Left cardiac atrium (tissue), 4 donors: Measurements from ENCODE around the gene S100G. TPM values are rescaled to one million over a fixed set of nuclear protein-coding genes. Genes with fewer than 3 reads are reported as not detected.
"Not testable (repeated sequence)": the region's sequence is repeated elsewhere in the genome, so short reads cannot be mapped to it uniquely, and the experiment has no call there.

Experiments used
- ATAC-seq, 2 donors: fragments of 200-7000 bp; cut with Tn5 transposase; one replicate each; pipeline ENCODE4 v1.9.1; 2020; ENCODE audit warnings: mild to moderate bottlenecking in 2 of 2, moderate library complexity in 2 of 2
- DNase-seq: peaks from one replicate; pipeline ENCODE4 v3.0.0-alpha.2; 2020
- intact Hi-C, 2 donors: fragments of 100-400 bp; cut with DNase I; formaldehyde crosslinking; loops; one replicate each; pipeline versions ENCODE4 v1.14.1 to v1.15.1; 2022 to 2023
- long read RNA-seq: library from polyadenylated mRNA; unstranded; transcript quantifications from one replicate; pipeline ENCODE4 v2.0.0, GENCODE V29; 2021
- total RNA-seq, 2 donors: library from RNA; stranded (reverse); fragmentation: NEBNext Ultra II Directional; extraction: Animal tissue kit (Norgen Biotek cat#: 25700); gene quantifications; one replicate each; pipeline ENCODE4 v1.2.1, GENCODE V29; 2021
- donor health status: DM: no; HTN: yes; CAD: no.
- donor health status: DM: no; HTN: yes; CAD: no; lungs with severe emphysema.
- donor health status: DM: yes; HTN: yes; CAD: no.
- donor health status: Dilated cardiomyopathy.

Gene S100G
- total RNA-seq: not detected
- long read RNA-seq: 0 reads

GRCh38 chrX:16649858-16650257, at the start of gene S100G:
TSS of gene S100G (plus strand) at chrX:16650158. CDS start at chrX:16651007, 849 bp downstream.
- intact Hi-C loops: no loop called here
- no peak for DNase-seq
- no peak for ATAC-seq

DNA sequence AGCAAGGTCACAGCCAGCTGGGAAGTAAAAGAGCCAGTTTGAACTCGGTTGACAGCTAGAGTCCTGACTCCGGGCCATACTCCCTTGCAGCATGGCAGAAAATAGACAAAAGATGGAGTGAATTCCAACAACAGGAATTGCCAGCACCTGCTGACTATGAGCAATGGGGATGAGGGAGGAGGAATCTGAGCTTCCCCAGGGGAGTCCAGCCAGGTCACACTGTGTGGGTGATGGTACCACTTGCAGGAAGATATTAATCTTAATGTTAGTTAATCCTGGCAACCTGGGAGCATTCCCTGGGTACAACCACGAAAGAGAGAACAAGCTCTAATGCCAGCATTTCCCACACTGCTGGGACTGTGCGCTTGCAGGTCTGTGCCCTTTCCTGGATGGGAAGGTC, 48.1 kb upstream of the S100G start:
- ATAC-seq (no peak), DNase-seq (no peak)
- intact Hi-C loops: no loop called here

GRCh38 chrX:16603235-16603634, 46.7 kb upstream of the S100G start:
- intact Hi-C loops, DNase-seq, ATAC-seq: not testable (repeated sequence)

GRCh38 chrX:16603822-16604221, 46.1 kb upstream of the S100G start:
- DNase-seq (no peak), ATAC-seq (no peak)
- intact Hi-C loops: no loop called here

GRCh38 chrX:16604337-16604736, 45.6 kb upstream of the S100G start:
- ATAC-seq: no peak
- intact Hi-C loops: no loop called here
- DNase-seq: no peak

DNA sequence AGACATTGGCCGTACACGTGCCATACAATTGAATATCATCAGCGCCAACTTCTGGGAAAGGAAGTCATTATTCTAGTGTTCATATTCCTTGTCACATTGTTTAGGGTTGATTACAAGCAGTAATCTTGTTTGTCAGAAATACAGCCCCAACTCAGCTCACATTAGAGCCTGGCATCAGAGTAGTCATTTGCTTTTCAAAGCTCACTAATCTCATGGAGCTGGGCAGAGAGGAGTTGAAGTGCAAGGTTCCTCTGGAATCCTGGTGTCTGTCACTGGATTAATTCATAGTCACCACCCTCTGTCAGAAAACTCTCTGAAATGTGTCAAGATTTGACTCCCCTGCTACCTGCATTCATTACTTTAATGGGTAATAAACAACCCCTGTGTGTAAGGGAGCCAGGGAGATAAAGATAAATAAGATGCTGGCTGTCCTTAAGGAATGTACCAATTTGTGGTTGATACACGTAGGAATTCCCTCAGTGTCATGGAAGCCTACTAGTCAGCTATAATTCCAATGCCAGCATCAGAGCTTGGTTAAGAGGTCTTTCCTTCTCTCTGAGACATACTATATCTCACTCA, 43.7 kb upstream of the S100G start:
- intact Hi-C loops: no loop called here
- ATAC-seq: peak; percentile 31 to 69
- DNase-seq: no peak

DNA sequence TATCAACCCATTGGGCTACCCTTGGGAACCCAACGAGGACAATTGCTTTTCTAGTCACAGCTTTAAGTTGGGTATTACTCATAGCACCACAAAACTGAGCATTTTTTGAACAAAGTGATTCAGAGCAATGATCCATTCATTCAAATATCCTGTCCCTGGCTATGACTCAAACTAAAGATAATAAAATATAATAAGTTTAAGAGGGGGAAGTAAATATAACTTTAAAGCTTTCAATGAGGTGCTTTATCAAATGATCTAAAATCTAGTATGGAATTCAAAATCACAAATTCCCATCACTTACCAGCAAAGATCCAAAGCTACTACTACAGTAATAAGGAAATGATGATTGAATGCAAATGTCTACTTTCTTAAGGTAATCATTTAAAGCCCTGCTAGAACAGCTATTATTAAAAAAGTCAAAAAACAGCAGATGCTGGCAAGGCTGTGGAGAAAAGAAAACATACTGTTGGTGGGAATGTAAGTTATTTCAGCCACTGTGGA, 39.8 kb upstream of the S100G start:
- intact Hi-C loops: no loop called here
- no peak for ATAC-seq
- no peak for DNase-seq

GRCh38 chrX:16610654-16611053, 39.3 kb upstream of the S100G start:
- not testable (repeated sequence) for ATAC-seq

DNA sequence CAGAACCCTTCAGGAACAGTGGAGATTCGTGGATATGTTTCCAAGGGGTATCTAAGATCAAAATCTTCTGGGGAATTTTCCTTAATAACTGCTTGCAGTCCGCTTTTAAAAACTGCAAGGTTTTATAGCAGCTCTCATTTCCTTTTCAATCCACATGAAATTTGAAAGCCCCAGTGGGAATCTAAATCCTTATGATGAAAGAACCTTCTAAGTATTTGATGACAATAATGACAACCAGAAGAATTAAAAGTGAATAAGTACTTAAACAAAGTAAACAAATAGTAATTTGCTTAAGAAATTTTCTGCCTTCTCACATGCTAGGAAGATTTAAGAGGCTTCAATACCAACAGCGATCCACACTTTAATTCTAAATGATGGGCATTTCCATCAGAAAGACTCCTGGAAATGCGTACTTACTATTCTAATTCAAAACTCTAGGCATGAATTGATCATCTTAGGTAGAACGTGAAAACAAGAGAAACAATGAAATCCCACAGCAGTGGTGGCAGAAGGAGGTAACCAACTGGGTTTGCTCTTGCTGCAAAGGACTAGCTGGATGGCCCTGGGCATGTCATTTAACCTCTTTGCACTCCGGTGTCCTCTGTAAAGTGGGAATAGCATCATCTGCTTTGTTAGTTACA, 37.6 kb upstream of the S100G start:
- DNase-seq (no peak), ATAC-seq (no peak)
- intact Hi-C loops: no loop called here

More at GRCh38 chrX:16610654-16611053, 39.3 kb upstream of the S100G start:
- intact Hi-C loops, DNase-seq: not testable (repeated sequence)

- intact Hi-C loops: no loop called here
- ATAC-seq (no peak), DNase-seq (no peak)
Observed at GRCh38 chrX:16617382-16617781, 32.6 kb upstream of the S100G start.

GRCh38 chrX:16618422-16618821, 31.5 kb upstream of the S100G start:
- intact Hi-C loops: no loop called here
- DNase-seq: no peak

DNA sequence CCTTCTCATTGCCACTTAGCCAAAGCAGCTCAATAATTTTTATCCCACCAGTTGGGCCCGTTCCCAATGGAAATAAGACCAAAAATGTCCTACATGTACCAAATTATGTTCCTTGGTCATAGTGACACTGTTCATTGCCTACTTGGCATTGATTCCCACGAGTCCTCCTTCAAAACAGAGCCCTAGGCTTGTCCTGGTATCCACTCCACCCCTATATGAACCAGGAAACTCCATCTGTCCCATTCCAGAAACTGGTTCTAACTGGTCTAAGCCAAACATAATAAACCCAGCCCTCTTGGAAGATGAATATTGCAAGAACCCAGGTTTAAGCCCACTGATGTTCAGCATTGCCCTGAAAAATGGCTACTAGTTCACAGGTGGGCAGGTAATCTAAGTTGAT, 30.9 kb upstream of the S100G start:
- intact Hi-C loops: no loop called here
- ATAC-seq (no peak), DNase-seq (no peak)

More at GRCh38 chrX:16618422-16618821, 31.5 kb upstream of the S100G start:
- ATAC-seq: no peak

DNA sequence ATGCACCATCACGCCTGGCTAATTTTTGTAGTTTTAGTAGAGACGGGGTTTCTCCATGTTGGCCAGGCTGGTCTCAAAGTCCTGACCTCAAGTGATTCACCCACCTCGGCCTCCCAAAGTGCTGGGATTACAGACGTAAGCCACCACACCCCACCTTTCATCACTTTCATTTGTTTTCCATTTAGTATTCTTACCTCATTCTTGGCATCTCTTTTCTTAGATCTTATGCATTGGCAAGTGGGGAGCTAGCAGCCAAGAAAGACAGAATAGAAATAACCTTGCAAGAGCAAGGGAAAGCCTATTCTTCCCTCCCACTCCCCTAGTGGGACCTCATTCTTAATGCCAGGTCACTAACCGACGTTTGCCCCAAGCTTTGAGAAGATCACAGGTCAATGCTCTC, 21.4 kb upstream of the S100G start:
- DNase-seq, intact Hi-C loops: not testable (repeated sequence)
- ATAC-seq: peak in 1 of 2 donors; percentile 72

DNA sequence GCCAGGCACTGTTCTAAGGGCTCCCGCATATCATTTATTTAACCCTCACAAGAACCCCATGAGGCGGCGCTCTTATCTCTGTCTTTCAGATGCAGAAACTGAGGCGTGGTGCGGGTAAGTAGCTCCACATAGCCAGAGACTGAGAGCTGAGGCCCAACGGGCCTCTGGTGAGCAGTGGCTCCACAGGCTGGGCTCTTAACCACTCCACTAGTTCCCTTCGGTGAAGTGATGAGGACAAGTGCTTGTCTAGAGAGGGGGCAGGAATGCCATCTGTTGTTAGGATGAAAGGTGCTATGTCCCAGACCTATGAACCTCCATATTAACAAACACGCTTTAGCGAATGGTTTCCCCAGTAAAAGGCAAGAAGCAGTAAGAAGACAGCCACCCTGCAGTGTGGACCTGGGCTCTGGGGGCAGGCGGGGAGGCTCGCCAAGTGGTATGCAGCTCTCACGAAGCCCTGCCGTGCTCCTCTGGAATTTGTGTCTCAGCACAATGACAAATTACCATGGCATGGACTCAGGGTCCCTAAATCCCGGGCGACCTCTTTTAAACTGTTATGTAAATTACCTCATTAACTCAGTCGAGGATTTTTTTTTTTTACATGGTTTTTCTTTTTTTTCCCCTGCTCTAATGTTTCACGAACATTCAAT, 20.9 kb upstream of the S100G start:
- intact Hi-C loops: no loop called here
- DNase-seq: no peak
- ATAC-seq: peak in 1 of 2 donors; percentile 47

GRCh38 chrX:16629909-16630308, 20.0 kb upstream of the S100G start:
- ATAC-seq (no peak), DNase-seq (no peak)
- intact Hi-C loops: no loop called here

GRCh38 chrX:16633754-16634153, 16.2 kb upstream of the S100G start:
- ATAC-seq (no peak), DNase-seq (no peak)
- intact Hi-C loops: no loop called here

DNA sequence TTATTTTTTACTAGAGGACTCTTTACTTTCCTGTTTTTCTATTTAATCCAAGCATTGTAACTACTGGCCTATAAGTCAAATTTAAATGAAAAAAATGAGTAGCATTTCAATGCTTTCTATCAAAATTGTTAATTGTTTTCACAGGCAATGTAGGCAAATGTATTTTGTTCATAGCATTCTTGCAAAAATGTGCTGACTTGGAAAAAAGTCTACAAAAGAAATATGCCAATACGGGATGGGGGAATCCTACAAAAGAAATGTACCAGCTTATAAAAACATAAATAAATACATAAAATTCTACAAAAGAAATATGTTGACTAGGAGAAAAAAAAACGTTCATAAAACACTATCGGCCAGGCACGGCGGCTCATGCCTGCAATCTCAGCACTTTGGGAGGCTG, 14.9 kb upstream of the S100G start:
- DNase-seq (no peak), ATAC-seq (no peak)
- intact Hi-C loops: no loop called here

DNA sequence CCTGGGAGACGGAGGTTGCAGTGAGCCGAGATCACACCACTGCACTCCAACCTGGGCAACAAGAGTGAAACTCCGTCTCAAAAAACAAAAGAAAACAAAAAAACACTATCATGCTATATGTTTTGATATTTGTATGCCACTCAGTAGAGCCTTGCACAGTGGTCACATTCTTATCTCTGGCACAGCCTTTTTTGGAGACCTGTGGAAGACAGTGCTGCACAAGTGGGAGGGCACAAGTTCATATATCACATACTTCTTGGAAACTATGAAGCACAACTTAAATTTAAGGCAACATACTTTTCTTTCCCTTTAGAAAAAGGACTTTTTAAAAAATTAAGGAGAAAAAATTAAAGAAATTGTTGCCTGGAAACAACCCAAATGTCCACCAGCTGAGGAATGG, 14.4 kb upstream of the S100G start:
- intact Hi-C loops: no loop called here

GRCh38 chrX:16638533-16638932, 11.4 kb upstream of the S100G start:
- ATAC-seq: no peak
- intact Hi-C loops: no loop called here
- DNase-seq: no peak

More for the DNA sequence above, 14.4 kb upstream of the S100G start:
- no peak for DNase-seq
- ATAC-seq: no peak

- no peak for ATAC-seq
- intact Hi-C loops: no loop called here
Observed at GRCh38 chrX:16639966-16640365, 10.0 kb upstream of the S100G start.

More at GRCh38 chrX:16639966-16640365, 10.0 kb upstream of the S100G start:
- no peak for DNase-seq
